ENCODE data around the gene SOX12.
"Not testable (repeated sequence)": the region's sequence is repeated elsewhere in the genome, so short reads cannot be mapped to it uniquely, and the experiment has no call there.

The SOX12 gene

GRCh38 chr20:362271-363254 lies 37.2 kb downstream of the SOX12 start:
- DNase-seq (ENCODE audit: low spot score): peak; percentile 53

GRCh38 chr20:363319-364078 lies 38.1 kb downstream of the SOX12 start:
- no peak for DNase-seq (ENCODE audit: low spot score)

GRCh38 chr20:364905-365794 lies 39.8 kb downstream of the SOX12 start:
- DNase-seq (ENCODE audit: low spot score): no peak

- DNase-seq (ENCODE audit: low spot score): no peak
Observed at GRCh38 chr20:366041-366718, 40.8 kb downstream of the SOX12 start.

- DNase-seq (ENCODE audit: low spot score): no peak
Observed at GRCh38 chr20:366719-367485, 41.5 kb downstream of the SOX12 start.

- no peak for DNase-seq (ENCODE audit: low spot score)
Observed at GRCh38 chr20:367486-367887, 42.1 kb downstream of the SOX12 start.

GRCh38 chr20:368915-369314 lies 43.6 kb downstream of the SOX12 start:
- DNase-seq (ENCODE audit: low spot score): no peak

- DNase-seq (ENCODE audit: low spot score): no peak
Observed at GRCh38 chr20:370151-370600, 44.8 kb downstream of the SOX12 start.

- no peak for DNase-seq (ENCODE audit: low spot score)
Observed at GRCh38 chr20:370977-371754, 45.8 kb downstream of the SOX12 start.

- no peak for DNase-seq (ENCODE audit: low spot score)
Observed at GRCh38 chr20:371755-372542, 46.6 kb downstream of the SOX12 start.

- not testable (repeated sequence) for DNase-seq (ENCODE audit: low spot score)
Observed at GRCh38 chr20:372543-373082, 47.3 kb downstream of the SOX12 start.

- DNase-seq (ENCODE audit: low spot score): no peak
Observed at GRCh38 chr20:373171-373890, 48.0 kb downstream of the SOX12 start.

- no peak for DNase-seq (ENCODE audit: low spot score)
Observed at GRCh38 chr20:375265-375889, 50.0 kb downstream of the SOX12 start.

- DNase-seq (ENCODE audit: low spot score): no peak
Observed at GRCh38 chr20:376089-376488, 50.7 kb downstream of the SOX12 start.

GRCh38 chr20:376750-377149 lies 51.4 kb downstream of the SOX12 start:
- no peak for DNase-seq (ENCODE audit: low spot score)

GRCh38 chr20:377578-377977 lies 52.2 kb downstream of the SOX12 start:
- DNase-seq (ENCODE audit: low spot score): not testable (repeated sequence)

- no peak for DNase-seq (ENCODE audit: low spot score)
Observed at GRCh38 chr20:378961-379336, 53.6 kb downstream of the SOX12 start.
